ENCODE data around the gene PNPLA8.

PNPLA8 gene

GRCh38 chr7:108454317-108454673, 71.6 kb downstream of the PNPLA8 start:
- DNase-seq (ENCODE audit: low read depth): no peak
- peak overlapping the region; percentile 60 for H3K4me3 ChIP-seq (ENCODE audit: low read depth, low read length)
- no peak for TF ChIP-seq CTCF (conservative IDR thresholded peaks at IDR 0.05; ENCODE audit: low read depth, low read length)

GRCh38 chr7:108453320-108453719, 72.6 kb downstream of the PNPLA8 start:
- no peak overlapping the region for H3K4me3 ChIP-seq (ENCODE audit: low read depth, low read length)
- TF ChIP-seq CTCF (conservative IDR thresholded peaks at IDR 0.05; ENCODE audit: low read depth, low read length): no peak
- DNase-seq (ENCODE audit: low read depth): no peak

- TF ChIP-seq CTCF (conservative IDR thresholded peaks at IDR 0.05; ENCODE audit: low read depth, low read length): peak; percentile 78
- peak; percentile 68 for DNase-seq (ENCODE audit: low read depth)
- H3K4me3 ChIP-seq (ENCODE audit: low read depth, low read length): no peak overlapping the region
Measured at GRCh38 chr7:108452707-108453106, 73.2 kb downstream of the PNPLA8 start.

- no peak for TF ChIP-seq CTCF (conservative IDR thresholded peaks at IDR 0.05; ENCODE audit: low read depth, low read length)
- no peak for DNase-seq (ENCODE audit: low read depth)
- no peak overlapping the region for H3K4me3 ChIP-seq (ENCODE audit: low read depth, low read length)
Measured at GRCh38 chr7:108451296-108451848, 74.6 kb downstream of the PNPLA8 start.

GRCh38 chr7:108450160-108450559, 75.8 kb downstream of the PNPLA8 start:
- no peak for DNase-seq (ENCODE audit: low read depth)
- H3K4me3 ChIP-seq (ENCODE audit: low read depth, low read length): no peak overlapping the region
- TF ChIP-seq CTCF (conservative IDR thresholded peaks at IDR 0.05; ENCODE audit: low read depth, low read length): no peak

- H3K4me3 ChIP-seq (ENCODE audit: low read depth, low read length): no peak overlapping the region
- no peak for TF ChIP-seq CTCF (conservative IDR thresholded peaks at IDR 0.05; ENCODE audit: low read depth, low read length)
- no peak for DNase-seq (ENCODE audit: low read depth)
Measured at GRCh38 chr7:108449521-108449920, 76.4 kb downstream of the PNPLA8 start.

Measured in choroid plexus epithelial cell (primary cell).